Measurements from ENCODE around the gene COG2. TPM values are rescaled to one million over a fixed set of nuclear protein-coding genes. Genes with fewer than 3 reads are reported as not detected.

The COG2 gene
- total RNA-seq, 1 experiment from 2014 or later: 59.2 TPM

- CTCF ChIA-PET: no interaction called here
- H3K36me3 Mint-ChIP-seq (ENCODE audit: insufficient read depth, unreplicated experiment): peaks cover 7% of the 10 kb centered on the region
- H3K27ac Mint-ChIP-seq (ENCODE audit: unreplicated experiment): no peak overlapping the region
- no peak for DNase-seq
- intact Hi-C loops (cut with micrococcal nuclease; ENCODE audit: unreplicated experiment): no loop called here
- no peak for TF ChIP-seq CTCF (IDR thresholded peaks at IDR 0.05; ENCODE audit: unreplicated experiment)
- BruUV-seq (replicated peaks): no TSS peak
- H3K4me1 Mint-ChIP-seq (ENCODE audit: low read depth, unreplicated experiment): peaks cover 28% of the 10 kb centered on the region
- no peaks in the 10 kb centered on the region for H3K27me3 Mint-ChIP-seq (ENCODE audit: unreplicated experiment)
- H3K9me3 Mint-ChIP-seq (ENCODE audit: low read depth, unreplicated experiment): no peaks in the 10 kb centered on the region
- H3K4me3 Mint-ChIP-seq (ENCODE audit: low read depth, unreplicated experiment): no peak overlapping the region
Measured at GRCh38 chr1:230706020-230706699, 63.9 kb downstream of the COG2 start.

GRCh38 chr1:230706887-230707731 is 64.8 kb downstream of the COG2 start:
- no peak overlapping the region for H3K27ac Mint-ChIP-seq (ENCODE audit: unreplicated experiment)
- H3K4me1 Mint-ChIP-seq (ENCODE audit: low read depth, unreplicated experiment): peaks cover 32% of the 10 kb centered on the region
- no peaks in the 10 kb centered on the region for H3K9me3 Mint-ChIP-seq (ENCODE audit: low read depth, unreplicated experiment)
- TF ChIP-seq CTCF (IDR thresholded peaks at IDR 0.05; ENCODE audit: unreplicated experiment): no peak
- no peak for DNase-seq
- intact Hi-C loops (cut with micrococcal nuclease; ENCODE audit: unreplicated experiment): no loop called here
- no peak overlapping the region for H3K4me3 Mint-ChIP-seq (ENCODE audit: low read depth, unreplicated experiment)
- BruUV-seq (replicated peaks): no TSS peak
- H3K36me3 Mint-ChIP-seq (ENCODE audit: insufficient read depth, unreplicated experiment): peaks cover 7% of the 10 kb centered on the region
- H3K27me3 Mint-ChIP-seq (ENCODE audit: unreplicated experiment): no peaks in the 10 kb centered on the region
- CTCF ChIA-PET: no interaction called here

GRCh38 chr1:230707732-230708630 is 65.7 kb downstream of the COG2 start:
- Mint-ChIP-seq H3K36me3 (ENCODE audit: insufficient read depth, unreplicated experiment) (peaks cover 7% of the 10 kb centered on the region), H3K27ac (ENCODE audit: unreplicated experiment) (peak overlapping the region; percentile 82), H3K4me3 (ENCODE audit: low read depth, unreplicated experiment) (peak overlapping the region; percentile 22), H3K4me1 (ENCODE audit: low read depth, unreplicated experiment) (peaks cover 36% of the 10 kb centered on the region), H3K27me3 (ENCODE audit: unreplicated experiment) (no peaks in the 10 kb centered on the region), H3K9me3 (ENCODE audit: low read depth, unreplicated experiment) (no peaks in the 10 kb centered on the region)
- TF ChIP-seq CTCF (IDR thresholded peaks at IDR 0.05; ENCODE audit: unreplicated experiment): no peak
- CTCF ChIA-PET: interaction anchor here (0.7 kb wide), 1 partner anchor 139 kb away, joined by 3 read pairs; no protein-coding TSS in a partner anchor
- no peak for DNase-seq
- BruUV-seq (replicated peaks): no TSS peak
- intact Hi-C loops (cut with micrococcal nuclease; ENCODE audit: unreplicated experiment): no loop called here
